Lung (tissue), 12 donors: Measurements from ENCODE around the gene FGFBP3. TPM values are rescaled to one million over a fixed set of nuclear protein-coding genes. Genes with fewer than 3 reads are reported as not detected.
A peak's percentile ranks its signal among the peaks of the same experiment; 100 is the strongest.

Experiments used
- ATAC-seq: fragments of 200-7000 bp; cut with Tn5 transposase; one replicate; pipeline ENCODE4 v1.9.1; 2020; ENCODE audit warnings: moderate number of reproducible peaks; ENCODE audit not compliant: insufficient read depth, low FRiP score
- DNase-seq, 3 donors: peaks; one replicate each; pipeline ENCODE4 v3.0.0-alpha.2; 2013 to 2017
- H3K27ac ChIP-seq, 2 donors: one replicate each; pipeline ENCODE4 v1.5.1; 2013; ENCODE audit warnings: mild to moderate bottlenecking in 2 of 2, moderate library complexity in 2 of 2, control low read depth in 1 of 2, inconsistent platforms in 1 of 2, low read depth in 1 of 2, low read length in 1 of 2
- H3K27me3 ChIP-seq, 3 donors: one replicate each; pipeline ENCODE4 v1.5.1; 2013; ENCODE audit warnings: low read length in 2 of 3; ENCODE audit not compliant: control insufficient read depth in 3 of 3, insufficient read depth in 3 of 3
- H3K36me3 ChIP-seq, 4 donors: one replicate each; pipeline ENCODE4 v1.5.1; 2013; ENCODE audit warnings: low read length in 4 of 4, mild to moderate bottlenecking in 1 of 4, moderate library complexity in 1 of 4; ENCODE audit not compliant: control insufficient read depth in 4 of 4, insufficient read depth in 4 of 4
- H3K4me1 ChIP-seq, 5 donors: one replicate each; pipeline ENCODE4 v1.5.1; 2013; ENCODE audit warnings: low read length in 5 of 5, mild to moderate bottlenecking in 2 of 5, moderate library complexity in 1 of 5; ENCODE audit not compliant: control insufficient read depth in 5 of 5, insufficient read depth in 5 of 5
- H3K4me3 ChIP-seq: one replicate; pipeline ENCODE4 v1.5.1; 2013; ENCODE audit warnings: mild to moderate bottlenecking, control low read depth, moderate library complexity
- H3K9ac ChIP-seq, 2 donors: one replicate each; pipeline ENCODE4 v1.5.1; 2013; ENCODE audit warnings: low read length in 2 of 2, control low read depth in 1 of 2; ENCODE audit not compliant: insufficient read depth in 1 of 2
- H3K9me3 ChIP-seq, 4 donors: one replicate each; pipeline ENCODE4 v1.5.1; 2013; ENCODE audit warnings: low read length in 3 of 4, mild to moderate bottlenecking in 1 of 4, moderate library complexity in 1 of 4; ENCODE audit not compliant: control insufficient read depth in 4 of 4, insufficient read depth in 3 of 4
- CTCF ChIP-seq: IDR thresholded peaks from 2 replicates; pipeline ENCODE4 v1.5.1; 2012; ENCODE audit warnings: mild to moderate bottlenecking; ENCODE audit errors: control extremely low read depth, extremely low read depth
- WGBS, 2 donors: extraction: QIAGEN DNeasy Blood & Tissue Kit; methylation state at CpG; one replicate each; pipeline ENCODE4 v1.1.7; 2013; 5-methylcytosine and 5-hydroxymethylcytosine counted together
- polyA plus RNA-seq, 2 donors: library from polyadenylated mRNA; stranded (reverse); fragments of 200-250 nt; gene quantifications; one replicate each; pipeline ENCODE4 v1.2.1, GENCODE V29; 2013
- total RNA-seq, 2 donors: library from RNA; depleted of rRNA in 1 of 2; stranded (reverse); fragments of >200 nt in 1 of 2; gene quantifications; one replicate each; pipeline ENCODE4 v1.2.1, GENCODE V29; 2014 to 2021
- donor health status: control.
- donor health status: control.
- donor health status: Bipolar disorder and iron deficiency.
- donor health status: healthy.
- donor health status: DM: yes; HTN: yes; CAD: no.

FGFBP3 gene
- total and polyA plus RNA-seq, 4 donors = 0.81 to 2.3 (median 1.2) TPM

DNA sequence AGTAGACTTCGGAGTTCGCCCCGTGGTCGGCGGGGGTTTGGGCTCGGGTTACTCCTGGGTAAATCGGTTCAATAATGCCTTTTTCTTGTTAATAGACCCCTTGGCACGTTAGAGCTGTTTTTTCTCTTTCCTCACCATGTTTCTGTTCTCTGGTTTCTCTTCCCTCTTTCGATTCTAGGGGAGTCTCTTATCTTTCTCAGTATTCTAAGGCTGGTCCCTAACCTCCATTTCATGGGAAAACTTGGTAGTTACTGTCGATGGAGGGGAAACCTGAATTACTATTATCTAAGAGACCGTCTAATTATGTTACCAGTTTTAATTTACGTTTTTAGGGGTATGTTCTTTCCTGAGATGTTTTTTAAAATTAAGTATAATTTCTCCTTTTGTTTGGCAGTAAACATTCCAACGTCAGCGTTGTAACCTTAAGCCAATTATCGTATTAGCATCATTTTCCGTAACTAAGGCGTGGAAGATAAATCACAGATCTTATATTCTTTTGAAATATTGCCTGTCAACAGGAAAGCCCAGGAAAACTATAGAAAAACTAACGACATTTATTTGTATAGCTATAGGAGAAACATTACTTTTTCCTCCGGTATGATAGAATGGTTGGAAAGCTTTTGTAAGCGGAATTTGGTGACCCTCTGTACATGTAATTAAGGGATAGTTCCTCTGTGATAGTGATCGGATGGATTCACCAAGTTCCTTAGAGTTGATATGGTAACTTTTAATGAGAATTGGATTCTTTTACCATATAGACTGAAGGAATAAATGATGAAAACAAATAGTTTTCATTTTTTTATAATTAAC, 15.1 kb upstream of the FGFBP3 start:
- peak overlapping the region; percentile 94 to 99 for H3K27ac ChIP-seq
- H3K4me1 ChIP-seq = peaks cover 0 to 14% (median 6%) of the 10 kb centered on the region in 5 donors
- WGBS, 2 donors = 4 to 5% methylated on average over 21 of the region's 21 CpGs
- peak overlapping the region; percentile 97 to 98 for H3K9ac ChIP-seq
- peak in 1 of 3 donors; percentile 37 for DNase-seq
- H3K36me3 ChIP-seq = peaks cover 0 to 6% (median 3%) of the 10 kb centered on the region in 4 donors
- ATAC-seq = no peak
- TF ChIP-seq CTCF = no peak
- no peaks in the 10 kb centered on the region for H3K27me3 ChIP-seq
- H3K9me3 ChIP-seq = no peaks in the 10 kb centered on the region
- H3K4me3 ChIP-seq = peak overlapping the region; percentile 91

- peak within 1 kb of the TSS; percentile 91 for H3K4me3 ChIP-seq
- ATAC-seq (peak; percentile 98), DNase-seq (peak; percentile 95 to 98 (median 97))
- H3K27me3 ChIP-seq = no peaks in the 10 kb centered on the region
- H3K4me1 ChIP-seq = peaks cover 0 to 14% (median 6%) of the 10 kb centered on the region in 5 donors
- WGBS, 2 donors = 0% methylated on average over 65 of the region's 65 CpGs
- no peak for TF ChIP-seq CTCF
- no peaks in the 10 kb centered on the region for H3K9me3 ChIP-seq
- peak within 1 kb of the TSS; percentile 97 to 98 for H3K9ac ChIP-seq
- peaks cover 0 to 6% (median 3%) of the 10 kb centered on the region in 4 donors for H3K36me3 ChIP-seq
- H3K27ac ChIP-seq = peak within 1 kb of the TSS; percentile 94 to 99
Measured at GRCh38 chr10:91923371-91924211, 14.3 kb upstream of the FGFBP3 start, which contains the start of gene BTAF1. Gene BTAF1, plus strand, starts transcription at chr10:91923770. Its CDS starts 307 bp downstream, at chr10:91924077.

GRCh38 chr10:91919651-91920050, 10.4 kb upstream of the FGFBP3 start:
- Histone ChIP-seq H3K36me3 (peaks cover 0 to 5% (median 0%) of the 10 kb centered on the region in 4 donors), H3K27ac (no peak overlapping the region), H3K27me3 (peaks cover 0 to 7% (median 0%) of the 10 kb centered on the region in 3 donors), H3K4me3 (no peak overlapping the region), H3K9ac (no peak overlapping the region), H3K9me3 (no peaks in the 10 kb centered on the region), H3K4me1 (peaks cover 0 to 7% (median 0%) of the 10 kb centered on the region in 5 donors)
- DNase-seq (no peak), ATAC-seq (no peak)
- WGBS, 2 donors = 98 to 99% methylated on average over 1 of the region's 1 CpG
- TF ChIP-seq CTCF = no peak
